HCT116 (cell line): ENCODE data around the gene SLC13A4. TPM values are rescaled to one million over a fixed set of nuclear protein-coding genes. Genes with fewer than 3 reads are reported as not detected.

ENCODE experiments used
- ATAC-seq: fragments of 200-7000 bp; cut with Tn5 transposase; 2 replicates; pipeline ENCODE4 v1.9.1; 2020; ENCODE audit warnings: mild to moderate bottlenecking, moderate library complexity
- BruUV-seq: library from RNA; stranded (reverse); fragments of 400-500 nt; replicated peaks from 2 replicates; lab custom pipeline; 2021; lab: Mats Ljungman, UMichigan
- CTCF ChIA-PET: fragments of 300-600 bp; sonication (Branson Sonifier 250); formaldehyde crosslinking; loops from one replicate; lab custom pipeline; 2021; ENCODE audit warnings: antibody characterized with exemption; lab: Charles Lee
- POLR2A ChIA-PET: fragments of 300-600, 350-600 bp; sonication (Branson Sonifier 250); formaldehyde crosslinking; loops from one replicate; lab custom pipeline; 2021; ENCODE audit warnings: antibody characterized with exemption; lab: Charles Lee
- RAD21 ChIA-PET, 2 experiments: fragments of 300-600 bp; sonication (Branson Sonifier 250); formaldehyde crosslinking; loops; one replicate each; lab custom pipeline; 2023; ENCODE audit warnings: low total read pairs in 2 of 2; ENCODE audit not compliant: uncharacterized antibody in 2 of 2, unreplicated experiment in 2 of 2, low non-redundant PET in 1 of 2; lab: Charles Lee
- DNase-seq: peaks from one replicate; pipeline ENCODE4 v3.0.0-alpha.2; 2010; ENCODE audit warnings: low read depth, low spot score
- H2AFZ ChIP-seq: fragments of 200-600 bp; shearing (Covaris generic), sonication (generic); 2 replicates; pipeline ENCODE4 v1.6.1; 2017; ENCODE audit warnings: low read depth, mixed run types, mixed read lengths, antibody characterized with exemption, low read length; ENCODE audit not compliant: poor library complexity, severe bottlenecking
- H3K27ac ChIP-seq: 2 replicates; pipeline ENCODE4 v1.5.1; 2012; ENCODE audit warnings: low read depth, low read length
- H3K27me3 ChIP-seq: fragments of 200-600 bp; sonication (generic); 2 replicates; pipeline ENCODE4 v1.6.1; 2016; ENCODE audit warnings: mixed run types, low read length, mixed read lengths; ENCODE audit not compliant: insufficient read depth
- H3K36me3 ChIP-seq, 2 experiments: fragments of 200-500 bp in 1 of 2; fragments of 200-600 bp in 1 of 2; sonication (Bioruptor generic) in 1 of 2; sonication (generic) in 1 of 2; 2 replicates each; pipeline versions ENCODE4 v1.5.1 to v1.6.1; 2014 to 2016; ENCODE audit warnings: low read length in 2 of 2, inconsistent platforms in 1 of 2, mixed read lengths in 1 of 2, mixed run types in 1 of 2; ENCODE audit not compliant: insufficient read depth in 2 of 2, control insufficient read depth in 1 of 2
- H3K4me1 ChIP-seq, 2 experiments: fragments of 200-600 bp in 1 of 2; sonication (generic) in 1 of 2; 2 replicates each; pipeline versions ENCODE4 v1.5.1 to v1.6.1; 2012 to 2017; ENCODE audit warnings: low read length in 2 of 2, inconsistent platforms in 1 of 2, mild to moderate bottlenecking in 1 of 2, mixed read lengths in 1 of 2, mixed run types in 1 of 2, moderate library complexity in 1 of 2; ENCODE audit not compliant: insufficient read depth in 2 of 2, control insufficient read depth in 1 of 2
- H3K4me2 ChIP-seq: fragments of 200-600 bp; sonication (generic); 2 replicates; pipeline ENCODE4 v1.6.1; 2017; ENCODE audit warnings: mixed run types, low read length, mixed read lengths
- H3K4me3 ChIP-seq, 2 experiments: fragments of 200-600 bp in 1 of 2; sonication (generic) in 1 of 2; replicated peaks in 1 of 2; 2 replicates each; pipeline ENCODE4 v1.5.1; 2011 to 2016; ENCODE audit warnings: low read length in 2 of 2, control low read depth in 1 of 2, low read depth in 1 of 2, mild to moderate bottlenecking in 1 of 2, mixed read lengths in 1 of 2, mixed run types in 1 of 2
- H3K79me2 ChIP-seq: fragments of 200-600 bp; sonication (generic); 2 replicates; pipeline ENCODE4 v1.6.1; 2017; ENCODE audit warnings: mild to moderate bottlenecking, mixed run types, low read length, moderate library complexity, mixed read lengths; ENCODE audit not compliant: insufficient read depth
- H3K9ac ChIP-seq: fragments of 200-600 bp; sonication (generic); 2 replicates; pipeline ENCODE4 v1.6.1; 2016; ENCODE audit warnings: low read length, mixed read lengths
- H3K9me2 ChIP-seq: fragments of 200-600 bp; sonication (generic), shearing (Covaris generic); 2 replicates; pipeline ENCODE4 v1.6.1; 2017; ENCODE audit warnings: mixed run types, mild to moderate bottlenecking, moderate library complexity; ENCODE audit not compliant: insufficient read depth
- H3K9me3 ChIP-seq, 2 experiments: fragments of 200-500 bp in 1 of 2; fragments of 200-600 bp in 1 of 2; sonication (Bioruptor generic) in 1 of 2; sonication (generic) in 1 of 2; 2 replicates each; pipeline ENCODE4 v1.6.1; 2014 to 2017; ENCODE audit warnings: low read length in 2 of 2, mixed read lengths in 2 of 2, inconsistent platforms in 1 of 2, low read depth in 1 of 2, mild to moderate bottlenecking in 1 of 2, mixed run types in 1 of 2, moderate library complexity in 1 of 2; ENCODE audit not compliant: control insufficient read depth in 1 of 2, insufficient read depth in 1 of 2
- H4K20me1 ChIP-seq: fragments of 200-600 bp; sonication (generic), shearing (Covaris generic); 2 replicates; pipeline ENCODE4 v1.6.1; 2017; ENCODE audit warnings: mixed run types, mild to moderate bottlenecking, moderate library complexity; ENCODE audit not compliant: insufficient read depth
- CTCF ChIP-seq, 3 experiments: fragments of 200-600 bp in 1 of 3; sonication (generic) in 1 of 3; IDR thresholded peaks in 2 of 3; conservative IDR thresholded peaks in 1 of 3; 2 replicates each; pipeline ENCODE4 v1.5.1; 2012 to 2017; ENCODE audit warnings: low read depth in 2 of 3, low read length in 2 of 3, antibody characterized with exemption in 1 of 3, borderline replicate concordance in 1 of 3, control low read depth in 1 of 3, mild to moderate bottlenecking in 1 of 3, mixed read lengths in 1 of 3, mixed run types in 1 of 3, moderate library complexity in 1 of 3; ENCODE audit not compliant: insufficient read depth in 1 of 3
- POLR2AphosphoS5 ChIP-seq: IDR thresholded peaks from 2 replicates; pipeline ENCODE4 v1.6.1; 2011; ENCODE audit warnings: mild to moderate bottlenecking, low read depth, low read length, moderate library complexity
- RAD21 ChIP-seq: IDR thresholded peaks from 2 replicates; pipeline ENCODE4 v1.6.1; 2012; ENCODE audit warnings: low read depth, mild to moderate bottlenecking
- SIN3A ChIP-seq: IDR thresholded peaks from 2 replicates; pipeline ENCODE4 v1.6.1; 2012; ENCODE audit warnings: low read depth
- SRF ChIP-seq: IDR thresholded peaks from 2 replicates; pipeline ENCODE4 v1.6.1; 2012; ENCODE audit warnings: low read depth
- ZBTB33 ChIP-seq: IDR thresholded peaks from 2 replicates; pipeline ENCODE4 v1.6.1; 2011; ENCODE audit warnings: mild to moderate bottlenecking, low read length, moderate library complexity; ENCODE audit not compliant: insufficient replicate concordance; ENCODE audit errors: extremely low read depth
- intact Hi-C: fragments of 100-400 bp; cut with micrococcal nuclease; formaldehyde crosslinking; loops from 2 replicates; pipeline ENCODE4 v1.10.0; 2022
- total RNA-seq: library from RNA; stranded (reverse); gene quantifications from one replicate; pipeline ENCODE4 v1.2.1, GENCODE V29; 2021; ENCODE audit not compliant: unreplicated experiment

SLC13A4 gene
- total RNA-seq, 1 experiment from 2014 or later: 0.30 TPM

GRCh38 chr7:135704698-135705097 is 23.3 kb downstream of the SLC13A4 start:
- intact Hi-C loops: no loop called here
- Histone ChIP-seq H3K9ac (no peak overlapping the region), H4K20me1 (no peaks in the 10 kb centered on the region), H3K4me2 (no peak overlapping the region), H2AFZ (no peak overlapping the region), H3K36me3 (no peaks in the 10 kb centered on the region), H3K4me1 (no peaks in the 10 kb centered on the region), H3K27ac (no peak overlapping the region), H3K9me2 (no peaks in the 10 kb centered on the region), H3K27me3 (no peaks in the 10 kb centered on the region), H3K9me3 (no peaks in the 10 kb centered on the region), H3K4me3 (no peak overlapping the region), H3K79me2 (no peaks in the 10 kb centered on the region)
- ChIA-PET POLR2A (no interaction called here), CTCF (interaction anchor here (1.0 to 1.1 kb wide), 2 partner anchors 10 to 12 kb away, joined by 3 to 5 read pairs; no protein-coding TSS in a partner anchor), RAD21 (no interaction called here)
- BruUV-seq: no TSS peak
- TF ChIP-seq POLR2AphosphoS5: no peak
- DNase-seq (no peak), ATAC-seq (no peak)

GRCh38 chr7:135704074-135704473 is 23.9 kb downstream of the SLC13A4 start:
- H4K20me1 ChIP-seq: no peaks in the 10 kb centered on the region
- ChIA-PET POLR2A (no interaction called here), CTCF (interaction anchor here (1.0 kb wide), 1 partner anchor 10 kb away, joined by 5 read pairs; no protein-coding TSS in a partner anchor), RAD21 (no interaction called here)
- no peak for DNase-seq
- H3K4me1 ChIP-seq: no peaks in the 10 kb centered on the region
- H3K9me3 ChIP-seq: no peaks in the 10 kb centered on the region
- H2AFZ ChIP-seq: no peak overlapping the region
- no peaks in the 10 kb centered on the region for H3K27me3 ChIP-seq
- no peaks in the 10 kb centered on the region for H3K36me3 ChIP-seq
- peak; percentile 80 for ATAC-seq
- H3K4me2 ChIP-seq: no peak overlapping the region
- no peaks in the 10 kb centered on the region for H3K79me2 ChIP-seq
- no peaks in the 10 kb centered on the region for H3K9me2 ChIP-seq
- no peak overlapping the region for H3K9ac ChIP-seq
- H3K4me3 ChIP-seq: no peak overlapping the region
- BruUV-seq: no TSS peak
- no peak overlapping the region for H3K27ac ChIP-seq
- intact Hi-C loops: no loop called here
- TF ChIP-seq CTCF (IDR thresholded peaks at IDR 0.05 in 2 of 3, conservative IDR thresholded peaks at IDR 0.05 in 1 of 3; ENCODE audit: borderline replicate concordance in 1 of 3, insufficient read depth in 1 of 3, low read depth in 2 of 3, low read length in 2 of 3): peak in 2 of 3 experiments; percentile 60 to 61; a peak in 4 of 6 replicates
- no peak for TF ChIP-seq SRF
- TF ChIP-seq SIN3A: no peak
- no peak for TF ChIP-seq ZBTB33
- peak; percentile 35; the same call in 1 of the 2 replicates for TF ChIP-seq RAD21
